Neural cell (in vitro differentiated cells): ENCODE measurements around the gene FAM83G.

Source experiments
- EP300 ChIP-seq: fragments of 450-650 bp; conservative IDR thresholded peaks from 2 replicates; pipeline ENCODE4 v1.6.1; 2014; ENCODE audit warnings: antibody characterized with exemption, mild to moderate bottlenecking, moderate library complexity; ENCODE audit not compliant: poor library complexity, severe bottlenecking
- POLR2AphosphoS5 ChIP-seq: IDR thresholded peaks from 2 replicates; pipeline ENCODE4 v1.6.1; 2012
- TF ChIP-seq, protein P1 (sequence below): fragments of 450-650 bp; IDR thresholded peaks from 2 replicates; pipeline ENCODE4 v1.5.1; 2014; ENCODE audit warnings: antibody characterized with exemption, mild to moderate bottlenecking, moderate library complexity; ENCODE audit not compliant: poor library complexity, severe bottlenecking

DNA sequence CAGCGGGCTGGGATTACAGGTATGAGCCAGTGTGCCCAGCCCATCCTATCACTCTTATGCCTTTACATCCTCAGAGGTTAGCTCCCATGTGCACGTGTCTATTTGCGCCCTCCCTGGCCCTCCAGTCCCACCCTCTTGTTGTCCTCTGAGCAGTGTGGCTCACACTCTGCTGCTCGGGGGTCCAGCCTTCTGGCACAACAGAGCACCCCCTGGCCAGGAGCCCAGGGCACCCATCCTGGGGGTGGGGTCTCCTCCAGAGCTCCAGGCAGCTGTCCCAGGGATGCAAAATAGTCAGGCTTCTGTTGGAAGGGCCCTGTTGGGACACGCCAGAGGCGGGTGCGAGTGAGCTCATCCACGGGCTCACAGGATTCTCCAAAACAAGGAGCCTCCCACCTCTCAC, 11.7 kb upstream of the FAM83G start:
- TF ChIP-seq, protein P1, sequence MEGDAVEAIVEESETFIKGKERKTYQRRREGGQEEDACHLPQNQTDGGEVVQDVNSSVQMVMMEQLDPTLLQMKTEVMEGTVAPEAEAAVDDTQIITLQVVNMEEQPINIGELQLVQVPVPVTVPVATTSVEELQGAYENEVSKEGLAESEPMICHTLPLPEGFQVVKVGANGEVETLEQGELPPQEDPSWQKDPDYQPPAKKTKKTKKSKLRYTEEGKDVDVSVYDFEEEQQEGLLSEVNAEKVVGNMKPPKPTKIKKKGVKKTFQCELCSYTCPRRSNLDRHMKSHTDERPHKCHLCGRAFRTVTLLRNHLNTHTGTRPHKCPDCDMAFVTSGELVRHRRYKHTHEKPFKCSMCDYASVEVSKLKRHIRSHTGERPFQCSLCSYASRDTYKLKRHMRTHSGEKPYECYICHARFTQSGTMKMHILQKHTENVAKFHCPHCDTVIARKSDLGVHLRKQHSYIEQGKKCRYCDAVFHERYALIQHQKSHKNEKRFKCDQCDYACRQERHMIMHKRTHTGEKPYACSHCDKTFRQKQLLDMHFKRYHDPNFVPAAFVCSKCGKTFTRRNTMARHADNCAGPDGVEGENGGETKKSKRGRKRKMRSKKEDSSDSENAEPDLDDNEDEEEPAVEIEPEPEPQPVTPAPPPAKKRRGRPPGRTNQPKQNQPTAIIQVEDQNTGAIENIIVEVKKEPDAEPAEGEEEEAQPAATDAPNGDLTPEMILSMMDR, result no peak
- TF ChIP-seq EP300 (no peak), POLR2AphosphoS5 (no peak)
